Measurements from ENCODE around the gene CCDC196. TPM values are rescaled to one million over a fixed set of nuclear protein-coding genes. Genes with fewer than 3 reads are reported as not detected.

Gene CCDC196
- total RNA-seq, 1 donor from 2014 or later: not detected

DNA sequence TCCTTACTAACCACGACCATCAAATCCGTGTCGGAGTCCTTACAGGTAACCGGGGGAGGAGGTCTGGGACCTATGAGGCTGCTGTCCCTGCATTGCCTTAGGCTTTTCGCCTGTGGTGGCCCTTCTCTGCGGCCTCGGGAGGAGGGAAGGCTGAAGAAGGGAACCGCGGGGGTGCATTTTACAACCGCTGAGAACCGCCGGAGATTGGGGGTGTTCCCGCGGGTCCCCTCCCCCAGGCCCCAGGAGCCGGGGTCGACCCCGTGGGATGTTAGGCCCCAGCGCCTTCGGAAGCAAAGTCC, 22.3 kb downstream of the CCDC196 start:
- Mint-ChIP-seq H3K9me3 (ENCODE audit: low read depth) (no peaks in the 10 kb centered on the region), H3K4me3 (ENCODE audit: unreplicated experiment) (peak overlapping the region; percentile 78), H3K27ac (ENCODE audit: unreplicated experiment) (peak overlapping the region; percentile 98), H3K27me3 (ENCODE audit: low read depth) (no peaks in the 10 kb centered on the region), H3K36me3 (ENCODE audit: low read depth) (no peaks in the 10 kb centered on the region), H3K4me1 (ENCODE audit: low read depth) (peaks cover 20% of the 10 kb centered on the region)
- TF ChIP-seq CTCF (IDR thresholded peaks at IDR 0.05): no peak
- peak; percentile 88 for DNase-seq (ENCODE audit: low spot score)

- peak; percentile 81 for DNase-seq (ENCODE audit: low spot score)
- no peak for TF ChIP-seq CTCF (IDR thresholded peaks at IDR 0.05)
- H3K27me3 Mint-ChIP-seq (ENCODE audit: low read depth): no peaks in the 10 kb centered on the region
- H3K4me1 Mint-ChIP-seq (ENCODE audit: low read depth): peaks cover 21% of the 10 kb centered on the region
- H3K36me3 Mint-ChIP-seq (ENCODE audit: low read depth): no peaks in the 10 kb centered on the region
- peak overlapping the region; percentile 78 for H3K4me3 Mint-ChIP-seq (ENCODE audit: unreplicated experiment)
- peak overlapping the region; percentile 55 for H3K27ac Mint-ChIP-seq (ENCODE audit: unreplicated experiment)
- H3K9me3 Mint-ChIP-seq (ENCODE audit: low read depth): no peaks in the 10 kb centered on the region
These were observed 22.9 kb downstream of the CCDC196 start for GRCh38 chr14:66508846-66509621.

GRCh38 chr14:66509874-66510273, 23.7 kb downstream of the CCDC196 start:
- Mint-ChIP-seq H3K27me3 (ENCODE audit: low read depth) (no peaks in the 10 kb centered on the region), H3K36me3 (ENCODE audit: low read depth) (no peaks in the 10 kb centered on the region)
- TF ChIP-seq CTCF (IDR thresholded peaks at IDR 0.05): no peak

DNA sequence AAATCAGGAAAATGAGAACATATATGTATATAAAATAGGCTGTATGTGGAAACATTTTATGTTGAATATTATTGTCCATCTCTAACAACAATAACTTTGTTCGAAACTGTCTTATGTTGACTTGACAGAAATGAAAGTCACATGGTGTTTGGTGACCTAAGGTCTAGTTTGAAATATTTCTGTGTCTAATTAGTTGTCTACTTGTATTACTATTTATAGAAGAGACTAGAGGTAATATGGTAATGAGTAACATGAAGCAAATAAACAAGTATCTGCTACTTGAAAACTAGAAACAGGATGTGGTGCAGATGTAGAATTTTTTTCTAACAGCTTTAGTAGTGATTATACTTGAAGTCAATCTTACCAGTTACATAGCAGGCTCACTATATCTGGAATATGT, 25.7 kb downstream of the CCDC196 start:
- H3K9me3 Mint-ChIP-seq (ENCODE audit: low read depth): no peaks in the 10 kb centered on the region
- no peaks in the 10 kb centered on the region for H3K36me3 Mint-ChIP-seq (ENCODE audit: low read depth)
- H3K27ac Mint-ChIP-seq (ENCODE audit: unreplicated experiment): no peak overlapping the region
- no peak for TF ChIP-seq CTCF (IDR thresholded peaks at IDR 0.05)
- no peak for DNase-seq (ENCODE audit: low spot score)
- no peak overlapping the region for H3K4me3 Mint-ChIP-seq (ENCODE audit: unreplicated experiment)
- H3K27me3 Mint-ChIP-seq (ENCODE audit: low read depth): no peaks in the 10 kb centered on the region
- peaks cover 20% of the 10 kb centered on the region for H3K4me1 Mint-ChIP-seq (ENCODE audit: low read depth)

More at GRCh38 chr14:66509874-66510273, 23.7 kb downstream of the CCDC196 start:
- DNase-seq (ENCODE audit: low spot score): no peak
- peaks cover 21% of the 10 kb centered on the region for H3K4me1 Mint-ChIP-seq (ENCODE audit: low read depth)
- H3K4me3 Mint-ChIP-seq (ENCODE audit: unreplicated experiment): peak overlapping the region; percentile 78
- H3K27ac Mint-ChIP-seq (ENCODE audit: unreplicated experiment): no peak overlapping the region
- H3K9me3 Mint-ChIP-seq (ENCODE audit: low read depth): no peaks in the 10 kb centered on the region

DNA sequence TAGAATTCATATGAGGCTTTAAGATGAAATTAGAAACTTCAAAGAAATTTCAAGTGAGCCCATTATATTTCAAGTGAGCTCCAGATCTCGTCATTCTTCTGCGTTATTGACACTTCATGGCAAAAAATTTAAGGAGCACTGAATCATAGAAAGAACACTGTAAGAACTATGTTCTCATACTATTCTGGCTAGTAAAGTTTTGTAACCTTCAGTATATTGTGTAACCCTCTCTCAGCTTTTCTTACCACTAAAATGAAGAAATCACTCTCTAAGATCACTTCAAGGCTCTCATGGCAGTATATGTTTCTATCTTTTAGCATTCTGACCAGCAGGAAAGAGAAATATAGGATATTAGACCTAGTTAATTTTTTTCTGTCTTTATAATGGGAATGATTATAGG, 28.0 kb downstream of the CCDC196 start:
- no peaks in the 10 kb centered on the region for H3K27me3 Mint-ChIP-seq (ENCODE audit: low read depth)

More for the DNA sequence above, 28.0 kb downstream of the CCDC196 start:
- Mint-ChIP-seq H3K27ac (ENCODE audit: unreplicated experiment) (no peak overlapping the region), H3K4me3 (ENCODE audit: unreplicated experiment) (no peak overlapping the region), H3K9me3 (ENCODE audit: low read depth) (peaks cover 5% of the 10 kb centered on the region), H3K4me1 (ENCODE audit: low read depth) (peaks cover 15% of the 10 kb centered on the region), H3K36me3 (ENCODE audit: low read depth) (peaks cover 2% of the 10 kb centered on the region)
- DNase-seq (ENCODE audit: low spot score): no peak
- TF ChIP-seq CTCF (IDR thresholded peaks at IDR 0.05): no peak

All from chondrocyte (in vitro differentiated cells).